ENCODE data around the gene CENPP. TPM values are rescaled to one million over a fixed set of nuclear protein-coding genes. Genes with fewer than 3 reads are reported as not detected.

Gene CENPP
- total RNA-seq, 1 experiment from 2014 or later, result 4.2 TPM

DNA sequence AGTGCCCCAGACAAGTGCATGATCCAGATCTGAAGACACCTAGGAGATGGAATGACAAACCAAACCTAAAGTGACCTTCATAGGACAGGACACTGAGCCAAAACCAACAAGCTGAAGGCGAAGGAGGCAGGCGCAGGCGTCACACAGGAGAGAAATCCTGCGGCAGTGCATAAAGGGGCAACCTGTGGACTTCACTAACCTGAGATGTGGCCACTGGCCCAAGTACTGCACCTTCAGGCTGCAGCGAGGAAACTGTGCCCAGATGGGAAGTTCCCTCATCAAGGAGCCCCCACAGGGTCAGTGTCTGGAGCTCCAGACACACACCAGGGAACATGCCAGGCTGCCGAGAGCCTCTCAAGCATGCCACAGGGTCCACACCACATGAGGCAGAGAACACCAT, 340.5 kb downstream of the CENPP start:
- TF ChIP-seq, protein P1, sequence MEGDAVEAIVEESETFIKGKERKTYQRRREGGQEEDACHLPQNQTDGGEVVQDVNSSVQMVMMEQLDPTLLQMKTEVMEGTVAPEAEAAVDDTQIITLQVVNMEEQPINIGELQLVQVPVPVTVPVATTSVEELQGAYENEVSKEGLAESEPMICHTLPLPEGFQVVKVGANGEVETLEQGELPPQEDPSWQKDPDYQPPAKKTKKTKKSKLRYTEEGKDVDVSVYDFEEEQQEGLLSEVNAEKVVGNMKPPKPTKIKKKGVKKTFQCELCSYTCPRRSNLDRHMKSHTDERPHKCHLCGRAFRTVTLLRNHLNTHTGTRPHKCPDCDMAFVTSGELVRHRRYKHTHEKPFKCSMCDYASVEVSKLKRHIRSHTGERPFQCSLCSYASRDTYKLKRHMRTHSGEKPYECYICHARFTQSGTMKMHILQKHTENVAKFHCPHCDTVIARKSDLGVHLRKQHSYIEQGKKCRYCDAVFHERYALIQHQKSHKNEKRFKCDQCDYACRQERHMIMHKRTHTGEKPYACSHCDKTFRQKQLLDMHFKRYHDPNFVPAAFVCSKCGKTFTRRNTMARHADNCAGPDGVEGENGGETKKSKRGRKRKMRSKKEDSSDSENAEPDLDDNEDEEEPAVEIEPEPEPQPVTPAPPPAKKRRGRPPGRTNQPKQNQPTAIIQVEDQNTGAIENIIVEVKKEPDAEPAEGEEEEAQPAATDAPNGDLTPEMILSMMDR (IDR thresholded peaks at IDR 0.05; ENCODE audit: unreplicated experiment), result no peak
- Mint-ChIP-seq H3K27me3 (ENCODE audit: insufficient read depth, unreplicated experiment) (no peaks in the 10 kb centered on the region), H3K4me1 (ENCODE audit: insufficient read depth, unreplicated experiment) (peaks cover 16% of the 10 kb centered on the region), H3K36me3 (ENCODE audit: insufficient read depth, unreplicated experiment) (peaks cover 18% of the 10 kb centered on the region), H3K9me3 (ENCODE audit: unreplicated experiment) (no peaks in the 10 kb centered on the region), H3K4me3 (ENCODE audit: unreplicated experiment) (no peak overlapping the region), H3K27ac (ENCODE audit: low read depth, unreplicated experiment) (no peak overlapping the region)
- intact Hi-C loops (cut with micrococcal nuclease), result no loop called here
- BruUV-seq (replicated peaks), result no TSS peak
- ChIA-PET CTCF (interaction anchor here (0.6 to 1.3 kb wide), 5 partner anchors 12 to 338 kb away, joined by 3 to 4 read pairs (median 3); no protein-coding TSS in a partner anchor), POLR2A (interaction anchor here (1.3 to 2.1 kb wide), 2 partner anchors 11 to 98 kb away, joined by 3 to 9 read pairs; no protein-coding TSS in a partner anchor)
- DNase-seq (ENCODE audit: unreplicated experiment), result no peak

DNA sequence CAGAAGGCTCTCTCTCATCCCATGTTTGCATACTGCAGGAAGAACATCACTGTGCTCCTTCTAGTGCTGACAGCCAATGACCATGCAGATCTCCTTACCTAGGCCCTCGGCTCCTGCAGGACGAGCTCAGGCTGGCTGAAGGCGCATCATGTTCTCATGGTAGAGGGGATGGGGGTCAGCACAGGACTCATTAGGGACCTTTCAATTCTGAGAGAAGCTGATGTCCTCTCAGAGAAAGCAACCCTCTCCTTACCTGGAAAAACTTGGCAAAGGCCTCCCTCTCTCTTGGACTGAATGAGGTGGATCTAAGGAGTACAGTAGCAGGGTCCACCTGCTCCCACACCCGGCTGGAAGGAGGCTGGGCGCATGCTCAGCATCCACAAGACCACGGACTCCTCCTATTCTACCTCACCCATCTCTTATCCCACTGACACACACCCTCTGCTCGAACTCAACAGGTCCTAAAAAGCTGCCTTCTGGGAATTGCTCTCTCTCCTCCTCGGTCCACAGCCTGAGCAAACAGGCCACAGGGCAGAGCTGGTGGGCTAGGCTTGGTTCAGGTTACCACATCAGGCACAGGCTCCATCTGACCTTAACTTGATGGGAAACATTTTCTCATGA, 341.3 kb downstream of the CENPP start:
- H3K4me1 Mint-ChIP-seq (ENCODE audit: insufficient read depth, unreplicated experiment), result peaks cover 16% of the 10 kb centered on the region
- no TSS peak for BruUV-seq (replicated peaks)
- H3K36me3 Mint-ChIP-seq (ENCODE audit: insufficient read depth, unreplicated experiment), result peaks cover 25% of the 10 kb centered on the region
- ChIA-PET POLR2A (interaction anchor here (0.8 kb wide), 1 partner anchor 13 kb away, joined by 5 read pairs; no protein-coding TSS in a partner anchor), CTCF (interaction anchor here (0.6 to 1.3 kb wide), 6 partner anchors 13 to 1634 kb away, joined by 3 to 4 read pairs (median 3); no protein-coding TSS in a partner anchor)
- no peaks in the 10 kb centered on the region for H3K27me3 Mint-ChIP-seq (ENCODE audit: insufficient read depth, unreplicated experiment)
- peak overlapping the region; percentile 74 for H3K4me3 Mint-ChIP-seq (ENCODE audit: unreplicated experiment)
- no peak for DNase-seq (ENCODE audit: unreplicated experiment)
- H3K27ac Mint-ChIP-seq (ENCODE audit: low read depth, unreplicated experiment), result no peak overlapping the region
- intact Hi-C loops (cut with micrococcal nuclease), result no loop called here
- TF ChIP-seq, protein P1 (IDR thresholded peaks at IDR 0.05; ENCODE audit: unreplicated experiment), result no peak
- no peaks in the 10 kb centered on the region for H3K9me3 Mint-ChIP-seq (ENCODE audit: unreplicated experiment)

DNA sequence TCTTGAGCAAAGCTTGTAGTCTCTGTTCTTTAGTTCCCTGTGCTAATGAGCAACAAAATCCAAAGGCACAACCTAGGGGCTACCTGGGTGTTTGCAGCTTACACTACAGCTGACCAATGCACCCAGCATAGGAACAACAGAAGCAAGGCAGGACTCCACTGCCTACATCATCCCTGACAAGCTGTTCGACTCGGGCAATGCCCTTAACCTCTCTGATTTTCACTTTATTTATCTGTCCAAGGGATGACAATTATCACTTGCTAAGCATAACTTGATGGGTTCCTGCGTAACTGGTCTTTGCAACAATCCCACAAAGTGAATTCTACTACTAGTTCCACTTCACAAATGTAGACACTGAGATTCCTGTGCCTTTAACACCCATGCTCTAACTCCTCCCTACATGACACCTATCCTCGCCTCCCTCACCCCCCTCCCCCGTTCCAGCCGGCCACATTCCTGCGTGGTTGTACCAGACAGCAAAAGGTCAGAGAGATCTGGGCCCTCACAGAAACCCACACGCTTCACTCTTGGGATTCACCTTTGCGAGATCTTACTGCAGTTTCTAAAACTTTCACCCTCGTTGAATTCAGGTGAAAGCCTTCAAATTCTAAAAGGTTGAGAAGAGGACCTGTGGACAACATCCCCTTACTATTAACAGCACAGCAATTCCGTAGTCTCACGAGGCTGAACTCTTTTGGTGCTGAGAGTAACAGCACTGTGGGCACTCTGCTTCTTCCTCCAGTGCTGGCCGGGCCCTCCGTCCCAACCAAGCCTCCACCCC, 343.2 kb downstream of the CENPP start:
- POLR2A ChIA-PET, result interaction anchor here (0.6 to 1.7 kb wide), 7 partner anchors 10 to 341 kb away, joined by 3 to 15 read pairs (median 4); no protein-coding TSS in a partner anchor
- BruUV-seq (replicated peaks), result TSS peak; percentile 59
- no peaks in the 10 kb centered on the region for H3K9me3 Mint-ChIP-seq (ENCODE audit: unreplicated experiment)

More for the DNA sequence above, 343.2 kb downstream of the CENPP start:
- peaks cover 18% of the 10 kb centered on the region for H3K36me3 Mint-ChIP-seq (ENCODE audit: insufficient read depth, unreplicated experiment)
- H3K27me3 Mint-ChIP-seq (ENCODE audit: insufficient read depth, unreplicated experiment), result no peaks in the 10 kb centered on the region
- peaks cover 16% of the 10 kb centered on the region for H3K4me1 Mint-ChIP-seq (ENCODE audit: insufficient read depth, unreplicated experiment)
- CTCF ChIA-PET, result interaction anchor here (0.6 to 1.2 kb wide), 4 partner anchors 9 to 39 kb away, joined by 3 read pairs; no protein-coding TSS in a partner anchor
- peak; percentile 71 for DNase-seq (ENCODE audit: unreplicated experiment)
- H3K27ac Mint-ChIP-seq (ENCODE audit: low read depth, unreplicated experiment), result peak overlapping the region; percentile 69
- intact Hi-C loops (cut with micrococcal nuclease), result loop anchor here (1.0 kb wide), 1 partner anchor 8 kb away; no protein-coding TSS in a partner anchor
- TF ChIP-seq, protein P1 (IDR thresholded peaks at IDR 0.05; ENCODE audit: unreplicated experiment), result no peak
- peak overlapping the region; percentile 74 for H3K4me3 Mint-ChIP-seq (ENCODE audit: unreplicated experiment)

Data from MCF 10A (cell line).